HEK293 (cell line): Measurements from ENCODE around the gene IL1RAPL1.

Source experiments
- CTCF ChIA-PET: fragments of 350-600 bp; formaldehyde crosslinking; extraction: SDS; loops from one replicate; lab custom pipeline; 2021; ENCODE audit warnings: antibody characterized with exemption; lab: Yijun Ruan, JAX
- POLR2A ChIA-PET: fragments of 300-600 bp; formaldehyde crosslinking; extraction: SDS; loops from one replicate; lab custom pipeline; 2020; ENCODE audit warnings: antibody characterized with exemption, inconsistent platforms; lab: Yijun Ruan, JAX
- H3K27ac ChIP-seq: fragments of 200-500 bp; sonication (Bioruptor generic); 2 replicates; pipeline ENCODE4 v1.5.1; 2014; ENCODE audit warnings: low read depth, low read length, control low read depth, inconsistent platforms; ENCODE audit errors: extremely low read depth
- H3K36me3 ChIP-seq, 2 experiments: fragments of 200-500 bp in 1 of 2; sonication (Bioruptor generic) in 1 of 2; 1 replicate in 1 of 2; 2 replicates in 1 of 2; pipeline ENCODE4 v1.5.1; 2014 to 2017; ENCODE audit warnings: inconsistent platforms in 2 of 2, low read length in 2 of 2; ENCODE audit not compliant: control insufficient read depth in 2 of 2, insufficient read depth in 1 of 2
- H3K4me1 ChIP-seq: fragments of 200-500 bp; sonication (Bioruptor generic); 2 replicates; pipeline ENCODE4 v1.5.1; 2014; ENCODE audit warnings: mild to moderate bottlenecking, low read length, inconsistent platforms; ENCODE audit not compliant: control insufficient read depth, insufficient read depth
- H3K4me3 ChIP-seq: 2 replicates; pipeline ENCODE4 v1.5.1; 2011; ENCODE audit warnings: low read depth, mild to moderate bottlenecking, control low read depth, low read length, moderate library complexity
- H3K9me3 ChIP-seq: fragments of 200-500 bp; sonication (Bioruptor generic); 2 replicates; pipeline ENCODE4 v1.5.1; 2014; ENCODE audit warnings: low read depth, low read length, inconsistent platforms; ENCODE audit not compliant: control insufficient read depth, insufficient read depth
- AEBP2 ChIP-seq: fragments of 450-650 bp; formaldehyde crosslinking; IDR thresholded peaks from 2 replicates; pipeline ENCODE4 v1.5.1; 2016; ENCODE audit warnings: missing biosample characterization, missing genetic modification characterization, borderline replicate concordance
- HOXC10 ChIP-seq: sonication (generic); formaldehyde crosslinking; IDR thresholded peaks from 2 replicates; pipeline ENCODE4 v1.8.1; 2023; ENCODE audit warnings: mild to moderate bottlenecking, missing genetic modification reagents
- KLF7 ChIP-seq: fragments of 450-650 bp; formaldehyde crosslinking; IDR thresholded peaks from 2 replicates; pipeline ENCODE4 v1.5.1; 2016; ENCODE audit warnings: missing biosample characterization, missing genetic modification characterization, borderline replicate concordance
- PBX3 ChIP-seq: sonication (generic); formaldehyde crosslinking; IDR thresholded peaks from 2 replicates; pipeline ENCODE4 v1.8.1; 2022; ENCODE audit warnings: mild to moderate bottlenecking, moderate library complexity, missing genetic modification reagents
- YY1 ChIP-seq: fragments of 450-650 bp; formaldehyde crosslinking; IDR thresholded peaks from 2 replicates; pipeline ENCODE4 v1.5.1; 2018; ENCODE audit warnings: missing biosample characterization, missing genetic modification characterization
- YY2 ChIP-seq: fragments of 450-650 bp; formaldehyde crosslinking; IDR thresholded peaks from 2 replicates; pipeline ENCODE4 v1.5.1; 2016; ENCODE audit warnings: missing biosample characterization, missing genetic modification characterization
- ZNF112 ChIP-seq: fragments of 450-650 bp; formaldehyde crosslinking; IDR thresholded peaks from 2 replicates; pipeline ENCODE4 v1.5.0; 2017; ENCODE audit warnings: missing biosample characterization, missing genetic modification characterization
- ZNF184 ChIP-seq: fragments of 450-650 bp; IDR thresholded peaks from 2 replicates; pipeline ENCODE4 v1.5.1; 2018; ENCODE audit warnings: missing biosample characterization, mild to moderate bottlenecking, missing genetic modification characterization
- ZNF23 ChIP-seq: fragments of 450-650 bp; formaldehyde crosslinking; IDR thresholded peaks from 2 replicates; pipeline ENCODE4 v1.5.1; 2016; ENCODE audit warnings: missing biosample characterization, missing genetic modification characterization, borderline replicate concordance
- ZNF24 ChIP-seq: fragments of 450-650 bp; formaldehyde crosslinking; IDR thresholded peaks from 2 replicates; pipeline ENCODE4 v1.5.1; 2016; ENCODE audit warnings: missing biosample characterization, missing genetic modification characterization
- ZNF501 ChIP-seq: fragments of 450-650 bp; formaldehyde crosslinking; IDR thresholded peaks from 2 replicates; pipeline ENCODE4 v1.5.1; 2016; ENCODE audit warnings: missing biosample characterization, missing genetic modification characterization
- ZNF785 ChIP-seq: fragments of 450-650 bp; formaldehyde crosslinking; IDR thresholded peaks from 2 replicates; pipeline ENCODE4 v1.5.1; 2016; ENCODE audit warnings: missing biosample characterization, missing genetic modification characterization
- ZNF843 ChIP-seq: fragments of 450-650 bp; formaldehyde crosslinking; IDR thresholded peaks from 2 replicates; pipeline ENCODE4 v1.5.1; 2016; ENCODE audit warnings: missing biosample characterization, missing genetic modification characterization
- ZSCAN4 ChIP-seq: fragments of 450-650 bp; formaldehyde crosslinking; IDR thresholded peaks from 2 replicates; pipeline ENCODE4 v1.5.1; 2017; ENCODE audit warnings: missing biosample characterization, missing genetic modification characterization
- TF ChIP-seq, protein P1 (sequence below): fragments of 450-650 bp; formaldehyde crosslinking; IDR thresholded peaks from 2 replicates; pipeline ENCODE4 v1.5.1; 2016; ENCODE audit warnings: missing biosample characterization, missing genetic modification characterization
- TF ChIP-seq, protein P2 (sequence below): fragments of 450-650 bp; formaldehyde crosslinking; IDR thresholded peaks from 2 replicates; pipeline ENCODE4 v1.5.1; 2016; ENCODE audit warnings: missing biosample characterization, missing genetic modification characterization

IL1RAPL1 gene

GRCh38 chrX:29691044-29691443, 1103.8 kb downstream of the IL1RAPL1 start:
- Histone ChIP-seq H3K36me3 (no peaks in the 10 kb centered on the region), H3K4me3 (no peak overlapping the region), H3K4me1 (no peaks in the 10 kb centered on the region), H3K27ac (no peak overlapping the region), H3K9me3 (no peaks in the 10 kb centered on the region)
- ChIA-PET CTCF (no interaction called here), POLR2A (no interaction called here)
- TF ChIP-seq YY2 (no peak), ZNF23 (tag by site-specific recombination) (no peak), ZNF843 (tag by site-specific recombination) (no peak), KLF7 (tag by site-specific recombination) (no peak), ZNF501 (tag by site-specific recombination) (no peak), YY1 (no peak), ZNF24 (tag by site-specific recombination) (no peak)
- TF ChIP-seq, protein P1, sequence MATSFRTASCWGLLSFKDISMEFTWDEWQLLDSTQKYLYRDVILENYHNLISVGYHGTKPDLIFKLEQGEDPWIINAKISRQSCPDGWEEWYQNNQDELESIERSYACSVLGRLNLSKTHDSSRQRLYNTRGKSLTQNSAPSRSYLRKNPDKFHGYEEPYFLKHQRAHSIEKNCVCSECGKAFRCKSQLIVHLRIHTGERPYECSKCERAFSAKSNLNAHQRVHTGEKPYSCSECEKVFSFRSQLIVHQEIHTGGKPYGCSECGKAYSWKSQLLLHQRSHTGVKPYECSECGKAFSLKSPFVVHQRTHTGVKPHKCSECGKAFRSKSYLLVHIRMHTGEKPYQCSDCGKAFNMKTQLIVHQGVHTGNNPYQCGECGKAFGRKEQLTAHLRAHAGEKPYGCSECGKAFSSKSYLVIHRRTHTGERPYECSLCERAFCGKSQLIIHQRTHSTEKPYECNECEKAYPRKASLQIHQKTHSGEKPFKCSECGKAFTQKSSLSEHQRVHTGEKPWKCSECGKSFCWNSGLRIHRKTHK, result no peak

- no peak for TF ChIP-seq AEBP2
- CTCF ChIA-PET, result interaction anchor here (0.6 kb wide), 1 partner anchor 196 kb away, joined by 3 read pairs; no protein-coding TSS in a partner anchor
- Histone ChIP-seq H3K4me3 (no peak overlapping the region), H3K36me3 (no peaks in the 10 kb centered on the region), H3K9me3 (no peaks in the 10 kb centered on the region), H3K27ac (no peak overlapping the region), H3K4me1 (no peaks in the 10 kb centered on the region)
- POLR2A ChIA-PET, result interaction anchor here (0.6 kb wide), 1 partner anchor 1632 kb away, joined by 4 read pairs; no protein-coding TSS in a partner anchor
These were observed 1106.7 kb downstream of the IL1RAPL1 start for GRCh38 chrX:29693912-29694311.

- Histone ChIP-seq H3K9me3 (no peaks in the 10 kb centered on the region), H3K36me3 (no peaks in the 10 kb centered on the region), H3K4me3 (no peak overlapping the region), H3K27ac (no peak overlapping the region), H3K4me1 (no peaks in the 10 kb centered on the region)
- TF ChIP-seq HOXC10 (CRISPR knock-in tag) (no peak), ZSCAN4 (no peak), ZNF112 (tag by site-specific recombination) (no peak), PBX3 (no peak), ZNF785 (tag by site-specific recombination) (no peak), ZNF184 (tag by site-specific recombination) (no peak)
- TF ChIP-seq, protein P2, sequence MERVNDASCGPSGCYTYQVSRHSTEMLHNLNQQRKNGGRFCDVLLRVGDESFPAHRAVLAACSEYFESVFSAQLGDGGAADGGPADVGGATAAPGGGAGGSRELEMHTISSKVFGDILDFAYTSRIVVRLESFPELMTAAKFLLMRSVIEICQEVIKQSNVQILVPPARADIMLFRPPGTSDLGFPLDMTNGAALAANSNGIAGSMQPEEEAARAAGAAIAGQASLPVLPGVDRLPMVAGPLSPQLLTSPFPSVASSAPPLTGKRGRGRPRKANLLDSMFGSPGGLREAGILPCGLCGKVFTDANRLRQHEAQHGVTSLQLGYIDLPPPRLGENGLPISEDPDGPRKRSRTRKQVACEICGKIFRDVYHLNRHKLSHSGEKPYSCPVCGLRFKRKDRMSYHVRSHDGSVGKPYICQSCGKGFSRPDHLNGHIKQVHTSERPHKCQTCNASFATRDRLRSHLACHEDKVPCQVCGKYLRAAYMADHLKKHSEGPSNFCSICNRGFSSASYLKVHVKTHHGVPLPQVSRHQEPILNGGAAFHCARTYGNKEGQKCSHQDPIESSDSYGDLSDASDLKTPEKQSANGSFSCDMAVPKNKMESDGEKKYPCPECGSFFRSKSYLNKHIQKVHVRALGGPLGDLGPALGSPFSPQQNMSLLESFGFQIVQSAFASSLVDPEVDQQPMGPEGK (tag by site-specific recombination), result no peak
- ChIA-PET POLR2A (no interaction called here), CTCF (no interaction called here)
These were observed 1112.0 kb downstream of the IL1RAPL1 start for GRCh38 chrX:29699239-29699638.
